ENCODE results near the gene ARL15.

GRCh38 chr5:53942724-53943123 is 367.6 kb downstream of the ARL15 start:
- TF ChIP-seq, protein P1, sequence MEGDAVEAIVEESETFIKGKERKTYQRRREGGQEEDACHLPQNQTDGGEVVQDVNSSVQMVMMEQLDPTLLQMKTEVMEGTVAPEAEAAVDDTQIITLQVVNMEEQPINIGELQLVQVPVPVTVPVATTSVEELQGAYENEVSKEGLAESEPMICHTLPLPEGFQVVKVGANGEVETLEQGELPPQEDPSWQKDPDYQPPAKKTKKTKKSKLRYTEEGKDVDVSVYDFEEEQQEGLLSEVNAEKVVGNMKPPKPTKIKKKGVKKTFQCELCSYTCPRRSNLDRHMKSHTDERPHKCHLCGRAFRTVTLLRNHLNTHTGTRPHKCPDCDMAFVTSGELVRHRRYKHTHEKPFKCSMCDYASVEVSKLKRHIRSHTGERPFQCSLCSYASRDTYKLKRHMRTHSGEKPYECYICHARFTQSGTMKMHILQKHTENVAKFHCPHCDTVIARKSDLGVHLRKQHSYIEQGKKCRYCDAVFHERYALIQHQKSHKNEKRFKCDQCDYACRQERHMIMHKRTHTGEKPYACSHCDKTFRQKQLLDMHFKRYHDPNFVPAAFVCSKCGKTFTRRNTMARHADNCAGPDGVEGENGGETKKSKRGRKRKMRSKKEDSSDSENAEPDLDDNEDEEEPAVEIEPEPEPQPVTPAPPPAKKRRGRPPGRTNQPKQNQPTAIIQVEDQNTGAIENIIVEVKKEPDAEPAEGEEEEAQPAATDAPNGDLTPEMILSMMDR (IDR thresholded peaks at IDR 0.05; ENCODE audit: low read depth, low read length), result no peak
- TF ChIP-seq EZH2phosphoT487 (IDR thresholded peaks at IDR 0.05; ENCODE audit: low read depth), result no peak

All from OCI-LY3 (cell line).